ENCODE measurements around the gene BBS9.
"Not testable (repeated sequence)": the region's sequence is repeated elsewhere in the genome, so short reads cannot be mapped to it uniquely, and the experiment has no call there.

Gene BBS9

DNA sequence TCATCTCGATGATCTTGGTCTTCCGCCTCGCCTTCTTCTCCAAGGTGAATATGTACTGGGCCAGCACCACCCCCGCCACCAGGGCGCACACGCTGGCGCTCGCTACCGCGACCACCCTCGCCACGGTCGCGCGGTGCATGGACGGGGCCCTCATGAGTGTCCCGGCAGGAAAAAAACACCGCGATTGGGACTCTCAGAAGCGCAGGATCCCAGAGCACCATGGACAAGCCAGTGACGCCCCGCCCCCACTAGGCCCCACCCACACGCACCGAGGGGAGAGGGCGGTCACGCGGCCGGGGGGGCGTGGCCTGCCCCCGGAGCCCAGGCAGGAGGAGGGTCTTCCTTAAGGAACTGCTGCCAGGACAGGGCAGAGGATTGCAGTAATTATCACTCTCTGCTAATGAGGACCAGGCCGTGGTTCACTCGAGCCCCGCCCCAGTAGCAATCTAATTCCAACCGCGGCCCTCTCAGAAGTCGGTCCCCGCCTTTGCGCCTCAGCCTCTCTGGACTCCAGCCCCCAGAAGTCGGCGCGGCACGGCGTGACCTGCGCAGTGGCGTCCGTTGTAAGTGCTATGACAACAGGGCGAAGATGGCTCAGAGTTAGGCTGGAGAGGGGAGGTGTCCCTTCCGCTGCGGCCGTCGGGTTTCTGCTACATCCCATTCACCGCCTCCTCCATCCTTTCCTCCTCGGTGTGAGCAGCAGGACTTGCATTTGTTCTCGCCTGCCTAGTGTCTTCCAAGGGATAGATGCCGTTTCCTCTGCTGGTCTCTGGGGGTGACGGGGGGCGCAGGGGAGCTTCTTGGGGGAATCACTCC lies at the start of gene BBS9:
Gene BBS9 (plus strand): TSS at position 575 of the 816 bp plus-strand sequence. CDS start 16,689 bp downstream, outside the sequence.
- peak; percentile 82 to 87 for DNase-seq (ENCODE audit: low read depth in 2 of 2)

GRCh38 chr7:33079763-33080690 lies 49.3 kb upstream of the BBS9 start:
- DNase-seq (ENCODE audit: low read depth in 2 of 2) = no peak

DNA sequence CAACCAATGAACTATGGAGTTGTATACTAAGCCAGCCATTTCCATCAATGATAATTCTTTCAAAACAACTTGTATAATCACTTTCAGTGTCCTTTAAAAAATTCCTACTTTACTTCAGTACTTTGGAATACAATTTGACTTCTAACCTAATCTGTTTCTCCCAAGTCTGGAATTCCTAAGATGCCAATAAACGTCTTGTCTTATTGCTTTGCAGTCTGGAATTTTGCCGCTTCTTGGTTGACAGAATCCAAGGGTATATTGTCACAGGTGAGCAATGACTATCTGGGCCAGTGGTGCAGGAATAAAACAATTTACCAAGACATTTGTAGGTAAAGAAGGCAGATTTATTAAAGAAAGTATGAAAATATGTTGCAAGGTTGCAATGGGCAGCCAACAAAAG lies 42.0 kb upstream of the BBS9 start:
- DNase-seq (ENCODE audit: low read depth in 2 of 2) = no peak

GRCh38 chr7:33087858-33088257 lies 41.5 kb upstream of the BBS9 start:
- DNase-seq (ENCODE audit: low read depth in 2 of 2) = no peak

- no peak for DNase-seq (ENCODE audit: low read depth in 2 of 2)
Measured at GRCh38 chr7:33089142-33089541, 40.2 kb upstream of the BBS9 start.

DNA sequence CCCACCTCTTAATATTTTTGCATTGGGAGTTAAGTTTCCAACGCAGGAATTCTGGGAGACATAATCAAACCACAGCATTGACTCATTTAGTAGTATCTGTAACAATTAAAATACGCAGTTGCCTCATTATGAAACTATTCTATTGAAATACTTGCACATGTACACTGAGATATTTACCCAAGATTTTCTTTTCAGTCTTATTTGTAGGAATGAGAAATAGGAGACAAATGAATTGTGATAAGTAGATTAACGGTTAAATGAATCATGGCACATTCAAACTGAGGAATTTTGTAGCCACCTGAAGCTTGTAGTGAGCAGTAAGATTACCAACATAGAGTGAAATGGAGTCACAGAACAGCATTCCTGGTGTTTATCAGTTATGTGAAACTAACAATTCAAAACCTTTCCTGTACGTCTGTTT lies 38.2 kb upstream of the BBS9 start:
- no peak for DNase-seq (ENCODE audit: low read depth in 2 of 2)

GRCh38 chr7:33091641-33092191 lies 37.6 kb upstream of the BBS9 start:
- DNase-seq (ENCODE audit: low read depth in 2 of 2) = no peak

GRCh38 chr7:33093266-33093665 lies 36.1 kb upstream of the BBS9 start:
- no peak for DNase-seq (ENCODE audit: low read depth in 2 of 2)

GRCh38 chr7:33094745-33095275 lies 34.6 kb upstream of the BBS9 start:
- not testable (repeated sequence) for DNase-seq (ENCODE audit: low read depth in 2 of 2)

DNA sequence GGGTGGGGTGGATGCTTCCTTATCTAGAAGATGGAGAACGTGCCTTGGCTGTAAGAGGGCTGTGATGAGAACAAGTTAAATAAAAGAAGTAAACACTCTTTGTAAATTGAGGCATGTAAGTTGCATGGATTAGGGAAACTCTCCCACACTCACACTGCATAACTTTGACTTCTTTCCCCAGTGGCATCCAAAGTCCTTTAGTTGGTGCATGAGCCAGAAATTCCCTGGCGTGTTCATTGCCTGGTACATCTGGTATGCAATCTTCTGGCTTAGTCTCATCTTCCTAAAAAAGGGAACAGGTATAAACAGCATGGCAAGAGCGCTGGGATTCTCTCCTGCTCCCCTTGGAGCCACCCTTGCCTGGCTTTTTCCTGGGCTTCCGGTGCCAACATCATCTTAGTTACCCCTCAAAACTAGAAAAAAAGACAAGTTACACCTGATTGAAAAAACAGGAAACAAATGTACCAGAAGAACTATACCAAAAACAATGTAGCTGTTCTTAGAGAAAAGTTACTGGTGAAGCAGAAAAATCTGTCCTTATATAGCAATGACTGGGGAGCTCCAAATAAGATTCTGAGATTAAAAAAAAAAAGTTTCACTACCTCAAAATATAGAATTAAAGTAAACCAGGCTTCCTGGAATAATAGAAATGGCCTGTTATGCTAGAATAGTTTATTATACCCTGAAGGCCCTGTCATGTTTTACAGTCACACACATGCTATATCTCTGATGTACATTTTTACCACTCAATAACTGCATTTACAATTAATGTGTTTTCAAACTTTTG lies 30.0 kb upstream of the BBS9 start:
- DNase-seq (ENCODE audit: low read depth in 2 of 2) = no peak

DNA sequence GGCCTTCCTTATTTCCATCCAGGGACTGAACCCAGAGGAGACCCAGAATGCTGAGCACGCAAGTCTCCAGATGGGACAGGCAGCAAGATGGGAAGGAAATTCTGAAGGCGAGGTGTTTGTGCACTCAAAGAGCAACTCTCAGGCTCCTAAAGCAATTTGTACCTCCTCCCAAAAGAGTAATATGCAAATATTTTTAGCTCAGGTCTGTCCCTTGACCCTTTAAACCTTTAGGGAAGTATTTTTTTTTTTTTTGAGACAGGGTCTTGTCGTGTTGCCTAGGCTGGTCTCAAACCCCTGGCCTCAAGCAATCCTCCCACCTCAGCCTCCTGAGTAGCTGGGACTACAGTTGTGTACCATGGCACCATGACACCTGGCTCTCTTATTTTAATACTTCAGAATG lies 28.6 kb upstream of the BBS9 start:
- no peak for DNase-seq (ENCODE audit: low read depth in 2 of 2)

GRCh38 chr7:33101906-33102305 lies 27.5 kb upstream of the BBS9 start:
- DNase-seq (ENCODE audit: low read depth in 2 of 2) = no peak

DNA sequence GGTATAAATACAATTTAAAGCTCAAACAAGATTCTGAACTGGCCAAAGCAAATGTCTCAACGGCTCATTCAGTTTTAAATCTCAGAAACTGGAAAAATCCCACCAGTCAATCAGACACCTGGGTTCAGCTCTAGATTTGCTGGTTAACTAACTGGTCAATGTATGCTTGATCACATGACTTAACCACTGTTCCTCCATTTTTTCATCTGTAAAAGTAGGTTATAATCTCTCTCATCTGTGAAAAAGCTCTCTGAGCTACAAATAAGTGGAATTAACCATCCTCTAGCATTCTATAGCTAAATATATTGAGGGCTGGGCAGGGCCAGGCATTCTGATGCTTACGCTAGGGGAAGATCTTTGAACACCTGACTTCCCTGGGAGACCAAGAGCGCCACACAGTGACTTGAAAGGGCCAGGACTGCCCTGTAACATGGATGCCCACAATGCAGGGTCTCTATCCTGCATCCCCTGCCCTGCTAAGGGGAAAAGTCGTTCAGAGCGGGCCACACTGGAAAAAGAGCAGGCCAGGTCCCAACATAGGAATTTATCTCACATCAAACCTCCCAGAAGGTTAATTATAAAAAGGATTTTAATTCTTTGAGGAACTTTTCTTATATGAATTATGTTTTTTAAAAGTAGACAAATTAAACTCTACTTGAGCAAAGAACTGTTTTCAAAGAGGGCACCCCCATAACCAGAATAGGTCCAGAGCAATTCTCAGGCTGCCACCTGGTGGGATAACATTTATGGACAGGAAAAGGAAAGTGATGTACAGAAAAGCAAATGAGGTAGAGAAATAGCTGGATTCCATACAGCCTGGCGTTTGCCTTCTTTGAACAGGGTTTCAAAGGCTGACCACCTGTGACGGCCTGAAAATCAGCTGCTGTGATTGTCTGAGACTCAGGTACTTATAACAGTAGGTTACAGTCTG lies 22.0 kb upstream of the BBS9 start:
- no peak for DNase-seq (ENCODE audit: low read depth in 2 of 2)

- DNase-seq (ENCODE audit: low read depth in 2 of 2) = no peak
Measured at GRCh38 chr7:33108554-33109004, 20.8 kb upstream of the BBS9 start.

DNA sequence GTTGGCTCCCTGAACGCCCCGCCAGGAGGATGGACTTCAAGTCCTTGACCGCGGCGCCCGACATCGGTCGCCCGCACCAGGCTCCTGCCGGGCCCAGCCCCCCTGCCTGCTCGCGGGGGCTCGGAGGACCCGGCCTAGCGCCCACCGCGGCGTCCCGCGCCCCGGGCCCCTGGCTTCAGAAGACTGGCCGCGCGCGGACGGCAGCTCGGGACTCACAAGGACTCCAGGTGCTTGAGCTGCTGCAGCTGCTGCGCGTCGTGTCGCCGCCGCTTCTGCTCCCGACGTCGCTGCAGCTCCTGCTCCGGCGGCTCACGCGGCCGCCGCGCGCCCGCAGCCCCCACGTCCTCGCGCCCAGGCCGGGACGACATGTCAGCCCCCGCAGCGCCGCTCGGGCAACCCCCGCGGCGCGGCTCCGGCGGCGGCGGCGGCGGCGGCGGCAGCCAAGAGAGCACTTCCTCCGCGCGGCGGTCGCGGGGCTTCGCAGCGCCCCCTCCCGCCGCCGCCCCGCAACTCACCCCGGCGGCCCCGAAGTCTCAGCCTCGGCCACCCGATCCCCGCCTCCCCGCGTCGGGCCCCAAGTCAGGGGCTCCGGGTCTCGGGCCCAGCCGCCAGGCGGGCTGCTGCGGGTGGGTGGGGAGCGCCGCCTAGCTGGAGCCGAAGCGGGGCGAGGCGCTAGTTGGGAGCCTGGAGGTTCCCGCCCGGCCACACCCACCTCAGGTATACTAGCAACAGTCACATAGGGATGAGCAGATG lies 20.2 kb upstream of the BBS9 start, which contains the start of gene RP9:
Gene RP9 (minus strand): TSS at position 400 of the 753 bp plus-strand sequence. CDS start 32 bp downstream, at position 368.
- DNase-seq (ENCODE audit: low read depth in 2 of 2) = peak; percentile 39 to 73

DNA sequence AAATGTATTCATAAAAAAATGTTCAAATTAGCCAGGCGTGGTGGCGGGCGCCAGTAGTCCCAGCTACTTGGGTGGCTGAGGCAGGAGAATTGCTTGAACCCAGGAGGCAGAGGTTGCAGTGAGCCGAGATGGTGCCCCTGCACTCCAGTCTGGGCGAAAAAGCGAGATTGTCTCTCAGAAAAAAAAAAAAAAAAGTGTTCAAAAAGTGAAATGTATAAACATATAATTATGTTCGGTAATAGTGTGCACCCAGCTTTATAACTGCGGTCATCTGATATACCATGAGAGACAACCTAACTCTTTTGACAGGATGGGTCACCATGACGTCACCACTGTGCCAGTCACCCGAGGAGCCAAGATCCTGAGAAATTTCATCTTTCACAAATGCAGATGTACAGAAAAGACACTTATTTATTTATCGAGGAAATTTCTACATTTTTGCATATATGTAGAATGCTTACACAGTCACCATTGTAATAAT lies 19.6 kb upstream of the BBS9 start:
- DNase-seq (ENCODE audit: low read depth in 2 of 2) = no peak

- no peak for DNase-seq (ENCODE audit: low read depth in 2 of 2)
Measured at GRCh38 chr7:33111614-33112013, 17.8 kb upstream of the BBS9 start.

GRCh38 chr7:33114976-33115375 lies 14.4 kb upstream of the BBS9 start:
- DNase-seq (ENCODE audit: low read depth in 2 of 2) = no peak

DNA sequence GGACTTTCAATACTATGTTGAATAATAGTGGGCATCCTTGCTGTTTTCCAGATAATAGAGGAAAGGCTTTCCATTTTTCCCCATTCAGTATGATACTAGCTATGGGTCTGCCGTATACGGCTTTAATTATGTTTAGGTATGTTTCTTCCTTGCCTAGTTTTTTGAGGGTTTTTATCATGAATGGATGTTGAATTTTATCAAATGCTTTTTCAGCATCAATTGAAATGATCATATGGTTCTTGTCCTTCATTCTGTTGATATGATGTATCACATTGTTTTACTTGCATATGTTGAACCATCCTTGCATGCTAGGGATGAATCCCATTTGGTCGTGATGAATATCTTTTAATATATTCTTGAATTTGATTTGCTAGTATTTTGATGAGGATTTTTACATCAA lies 11.0 kb upstream of the BBS9 start:
- DNase-seq (ENCODE audit: low read depth in 2 of 2) = no peak

Measured in stimulated activated CD8-positive, alpha-beta memory T cell treated with anti-CD3 and anti-CD28 coated beads, Interleukin-7, amount 100 ng/mL, for 4 hours (primary cell).